T-helper 22 cell (primary cell): ENCODE measurements around the gene DDX31.

Experiments used
- DNase-seq: peaks from one replicate; pipeline ENCODE4 v3.0.0-alpha.2; 2020; ENCODE audit warnings: low read depth

The DDX31 gene

DNA sequence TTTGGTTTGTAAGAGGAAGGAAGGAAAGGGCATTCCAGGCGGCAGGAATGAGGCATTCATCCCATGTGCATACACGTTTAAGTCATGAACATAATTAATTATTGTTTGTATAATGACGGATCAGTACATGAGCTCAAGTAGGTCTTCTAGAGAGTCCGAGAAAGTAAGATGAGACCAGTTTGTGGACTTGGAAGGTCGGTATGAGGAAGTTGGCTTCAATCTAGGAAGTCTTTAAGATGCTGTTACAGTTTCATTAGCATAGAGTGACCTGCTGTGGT lies 2.6 kb upstream of the DDX31 start:
- no peak for DNase-seq

DNA sequence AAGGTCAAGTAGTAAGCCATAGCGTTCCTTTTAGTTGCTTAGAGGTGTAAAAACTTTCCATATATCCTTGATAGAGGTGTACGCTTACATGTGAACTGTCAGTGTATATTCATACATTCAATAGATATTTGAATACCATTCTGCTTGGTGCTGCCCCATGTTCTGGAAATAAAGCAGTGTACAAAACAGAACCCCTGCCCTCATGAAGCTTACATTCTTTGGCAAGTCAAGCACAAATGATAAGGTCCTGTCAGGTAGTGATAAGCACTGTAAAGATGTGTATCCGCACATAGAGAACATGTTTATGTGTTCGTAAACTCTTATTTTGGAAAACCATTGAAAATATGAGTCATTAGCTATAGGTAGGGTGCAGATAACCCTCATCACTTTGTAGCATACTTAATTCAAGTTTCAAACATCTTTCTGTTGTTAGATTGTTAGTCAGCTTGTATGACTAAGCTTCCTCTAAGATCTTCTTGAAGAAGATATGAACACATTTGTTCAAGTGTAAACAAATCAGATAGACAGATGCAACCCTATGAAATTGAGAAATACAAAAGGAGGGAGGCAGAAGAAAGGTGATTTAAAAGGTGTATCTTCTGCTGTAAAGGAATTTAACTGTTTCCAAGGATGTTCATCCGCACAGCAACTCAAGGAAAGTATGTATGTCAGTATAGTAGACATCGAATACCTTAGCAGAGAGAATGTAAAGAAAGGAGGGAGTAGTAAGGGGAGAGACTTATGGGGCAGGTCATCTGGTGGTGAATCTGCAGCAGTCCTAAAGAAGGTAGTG lies 2.0 kb upstream of the DDX31 start:
- DNase-seq: no peak

DNA sequence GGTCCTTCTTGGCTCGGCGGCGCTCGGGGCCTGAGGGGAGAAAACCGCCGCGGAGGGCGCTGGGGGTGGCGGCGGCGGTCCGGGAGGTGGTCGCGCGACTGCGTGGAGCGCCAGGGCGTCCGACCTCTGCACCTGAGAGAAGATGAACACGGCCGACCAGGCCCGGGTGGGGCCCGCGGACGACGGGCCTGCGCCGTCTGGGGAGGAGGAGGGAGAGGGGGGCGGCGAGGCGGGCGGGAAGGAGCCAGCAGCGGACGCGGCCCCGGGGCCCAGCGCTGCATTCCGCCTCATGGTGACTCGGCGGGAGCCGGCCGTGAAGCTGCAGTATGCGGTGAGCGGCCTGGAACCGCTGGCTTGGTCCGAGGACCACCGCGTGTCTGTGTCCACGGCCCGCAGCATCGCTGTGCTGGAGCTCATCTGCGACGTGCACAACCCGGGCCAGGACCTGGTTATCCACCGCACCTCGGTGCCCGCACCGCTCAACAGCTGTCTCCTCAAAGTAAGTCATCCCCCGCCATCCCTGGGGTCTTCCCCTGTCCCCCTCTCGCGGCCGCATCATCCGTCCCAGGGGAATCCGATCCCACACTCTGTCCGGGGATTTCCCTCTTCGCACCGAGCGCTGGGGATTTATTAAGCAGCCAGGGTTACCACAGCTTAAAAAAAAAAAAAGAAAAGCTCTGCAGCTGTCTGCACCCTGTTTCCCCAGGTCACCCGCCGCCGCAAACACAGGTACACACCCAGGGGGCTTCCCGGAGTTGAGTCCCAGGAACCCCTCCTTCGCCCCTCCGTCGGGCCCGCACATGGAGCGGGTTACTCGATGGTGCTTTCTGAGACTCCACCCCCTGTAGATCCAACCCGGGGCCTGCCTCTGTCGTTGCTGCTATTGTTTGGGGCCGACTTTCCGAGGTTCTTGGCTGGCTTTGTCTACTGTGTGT lies 941 bp upstream of the DDX31 start, which contains the start of gene GTF3C4:
Gene GTF3C4, plus strand, starts transcription at position 8 of the 935 bp plus-strand sequence. Its CDS starts 135 bp downstream, at position 143.
- DNase-seq: peak; percentile 78

DNA sequence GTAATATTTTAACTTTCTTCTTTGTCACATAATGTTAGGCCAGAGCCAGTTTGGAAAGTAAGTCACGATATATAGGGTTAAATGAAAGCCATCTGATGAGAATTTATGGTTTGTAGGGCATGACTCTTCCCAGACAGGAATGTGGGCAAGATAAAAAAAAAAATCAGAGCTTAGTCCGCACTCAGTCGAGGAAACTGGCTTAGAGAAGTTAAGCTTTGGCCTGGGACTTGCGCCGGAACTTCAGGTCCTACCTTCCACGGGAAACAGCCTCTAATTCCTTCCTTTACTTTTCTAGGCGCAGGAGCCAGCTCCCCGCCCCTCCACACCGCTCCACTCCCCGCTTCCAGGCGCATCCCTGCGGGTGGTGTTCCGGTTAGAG lies 475 bp downstream of the DDX31 start:
- no peak for DNase-seq

DNA sequence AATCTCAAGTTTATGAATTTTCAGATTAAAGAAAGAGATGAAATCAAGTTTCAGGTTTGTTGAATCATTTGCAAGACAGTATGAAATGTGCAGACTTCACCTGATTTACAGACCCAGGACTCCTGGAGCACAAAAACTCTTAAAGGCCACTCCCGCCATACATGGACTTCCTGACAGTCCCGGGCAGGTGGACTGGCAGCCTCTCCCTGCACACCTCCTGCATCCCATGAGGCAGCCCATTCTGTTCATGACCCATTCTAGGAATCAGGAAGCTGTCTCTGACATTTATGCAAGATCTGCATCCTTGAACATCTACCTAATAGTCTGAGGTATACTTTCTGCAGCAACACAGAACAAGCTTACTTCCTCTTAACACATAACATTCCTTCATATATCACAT lies 5.9 kb downstream of the DDX31 start:
- DNase-seq: no peak

DNA sequence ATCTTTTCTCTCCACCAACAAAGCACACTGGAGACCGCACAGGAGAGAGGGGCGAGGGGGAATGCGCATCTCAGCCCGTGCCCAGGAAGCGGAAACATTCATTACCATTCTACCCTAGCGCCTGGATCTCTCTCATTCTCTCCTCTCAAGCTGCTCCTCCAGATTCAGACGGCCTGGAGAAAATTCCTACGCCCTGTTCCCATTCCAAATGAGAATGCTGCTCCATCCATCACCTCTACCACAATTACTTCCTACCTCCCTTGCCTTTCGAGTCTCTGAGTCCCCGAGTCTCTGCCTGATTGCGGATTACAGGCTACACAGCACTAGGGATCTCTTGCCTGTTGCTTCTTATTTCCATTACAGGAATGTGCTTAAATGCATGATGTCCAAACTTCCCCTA lies 6.7 kb downstream of the DDX31 start:
- no peak for DNase-seq

DNA sequence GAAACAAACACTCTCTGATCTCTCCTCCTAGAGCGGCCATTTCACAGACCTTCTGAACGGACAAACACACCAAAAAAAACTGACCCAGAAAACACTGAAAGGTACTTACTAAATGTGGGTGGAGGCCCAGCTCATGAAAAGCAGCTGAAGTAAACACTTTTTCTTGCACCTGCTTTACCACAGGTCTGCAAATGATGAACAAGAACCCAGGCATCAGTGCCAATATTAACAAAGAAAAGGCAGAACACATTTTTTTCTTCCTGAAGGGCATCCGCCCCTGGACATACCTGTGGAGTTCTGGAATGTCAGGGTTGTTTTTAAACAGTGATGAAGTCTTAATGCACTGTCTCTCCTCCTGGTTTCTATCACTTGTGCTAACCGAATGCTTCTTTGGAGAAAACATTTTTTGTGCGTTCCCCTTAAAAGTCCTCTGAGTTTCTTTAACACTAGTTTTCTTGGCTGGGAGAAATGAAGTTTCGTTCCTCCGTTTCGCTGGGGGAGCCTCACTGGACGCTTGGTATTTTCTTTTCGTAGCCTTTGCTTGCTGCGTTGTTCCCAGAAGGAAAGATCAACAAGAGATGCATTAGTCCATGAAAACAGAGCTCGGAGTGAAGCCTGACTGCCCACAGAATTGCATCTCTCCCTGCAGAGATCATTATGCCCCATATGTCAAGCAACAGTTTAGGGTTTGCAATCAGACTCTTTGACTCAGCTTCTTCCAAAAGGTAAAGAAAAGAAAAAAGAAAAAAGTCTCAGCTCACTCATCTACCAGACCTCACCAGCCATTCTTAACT lies 7.4 kb downstream of the DDX31 start:
- DNase-seq: no peak

DNA sequence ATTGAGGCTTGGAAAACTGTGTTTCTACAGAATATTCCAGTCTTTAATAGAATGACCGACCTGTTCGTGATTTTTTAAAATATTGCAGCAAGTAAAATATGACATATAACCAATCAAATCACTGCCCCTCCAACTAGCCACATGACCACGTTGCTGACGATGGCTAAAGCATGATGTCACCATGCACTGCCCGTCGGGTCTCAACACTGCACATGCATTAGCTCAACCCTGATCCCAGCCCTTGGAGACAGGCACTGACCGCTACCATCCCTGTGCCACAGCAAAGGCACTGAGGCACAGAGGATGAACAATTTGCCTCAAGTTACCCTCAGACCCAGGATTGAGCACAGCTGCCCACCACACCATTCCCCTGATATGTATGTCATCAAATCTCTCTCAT lies 13.5 kb downstream of the DDX31 start:
- no peak for DNase-seq

DNA sequence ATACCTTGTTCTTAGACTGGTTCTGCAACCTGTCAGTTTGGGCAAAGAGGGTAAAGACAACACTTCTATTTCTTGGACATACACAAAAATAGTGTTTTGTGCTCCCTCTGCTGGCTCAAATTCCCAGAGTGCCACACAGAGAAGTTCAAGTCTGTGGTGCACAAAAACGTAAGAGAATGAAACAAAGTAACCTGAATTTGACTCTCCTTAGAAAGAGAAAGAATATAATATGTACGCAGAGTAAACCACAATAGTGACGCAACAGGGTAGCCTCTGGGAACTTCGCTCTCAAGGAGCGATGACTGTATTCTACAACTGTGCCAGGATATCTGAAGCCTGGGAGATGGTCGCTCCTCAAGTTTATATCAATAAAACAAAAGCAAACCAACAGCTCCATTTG lies 18.5 kb downstream of the DDX31 start:
- no peak for DNase-seq

DNA sequence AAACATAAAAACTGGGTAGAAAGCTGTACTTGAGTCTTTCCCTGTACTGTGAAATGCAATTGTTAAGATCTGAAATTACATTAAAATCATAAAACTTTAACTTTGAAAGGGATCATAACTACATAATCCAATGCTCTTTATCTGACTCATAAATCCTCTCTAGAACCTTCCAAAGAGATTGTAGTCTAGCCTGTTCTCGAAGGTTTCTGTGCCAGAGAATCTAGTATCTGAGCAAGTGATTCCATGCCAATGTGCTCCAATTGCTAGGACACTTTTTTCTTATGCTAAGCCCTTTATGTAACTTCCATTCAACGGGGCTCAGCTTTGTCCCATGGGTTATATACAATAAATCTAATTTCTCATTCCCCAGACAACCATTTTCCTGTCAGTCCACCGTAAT lies 21.1 kb downstream of the DDX31 start:
- DNase-seq: no peak

DNA sequence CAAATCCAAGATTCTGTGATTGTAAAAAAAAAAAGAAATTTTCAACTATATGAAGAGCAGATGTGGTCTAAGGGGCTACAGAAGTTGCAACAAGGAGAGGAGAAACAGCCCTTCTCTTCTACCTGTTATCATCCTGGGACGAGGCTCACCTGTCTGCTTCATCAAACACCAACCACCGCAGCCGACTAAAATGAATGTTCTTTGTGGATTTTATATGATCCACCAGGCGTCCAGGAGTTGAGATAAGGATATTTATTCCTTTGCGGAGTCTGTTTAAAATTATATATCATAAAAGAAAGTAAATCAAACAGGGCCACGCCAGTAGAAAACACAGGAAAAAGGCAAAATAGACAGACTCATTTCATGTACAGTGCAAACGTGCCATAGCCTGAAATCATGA lies 21.5 kb downstream of the DDX31 start:
- no peak for DNase-seq

DNA sequence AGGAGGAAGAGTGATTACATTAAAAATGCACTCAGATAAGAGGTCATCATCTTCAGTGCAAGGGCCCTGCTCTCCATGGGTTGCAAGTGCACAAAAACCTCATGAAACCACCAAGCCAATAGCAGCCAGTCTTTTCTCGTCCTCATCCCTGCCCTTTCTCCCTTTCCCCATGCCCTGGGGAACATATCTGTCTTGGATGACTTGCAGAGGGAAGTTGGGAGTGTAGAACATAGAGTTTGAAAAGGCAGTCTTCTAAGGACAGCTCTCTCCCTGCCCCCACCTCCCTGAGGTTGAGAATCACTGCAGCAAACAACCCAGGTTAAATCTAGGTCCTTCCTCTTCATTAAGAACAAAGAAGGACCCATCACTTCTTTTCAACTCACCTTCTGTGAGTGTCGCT lies 22.0 kb downstream of the DDX31 start:
- DNase-seq: no peak

DNA sequence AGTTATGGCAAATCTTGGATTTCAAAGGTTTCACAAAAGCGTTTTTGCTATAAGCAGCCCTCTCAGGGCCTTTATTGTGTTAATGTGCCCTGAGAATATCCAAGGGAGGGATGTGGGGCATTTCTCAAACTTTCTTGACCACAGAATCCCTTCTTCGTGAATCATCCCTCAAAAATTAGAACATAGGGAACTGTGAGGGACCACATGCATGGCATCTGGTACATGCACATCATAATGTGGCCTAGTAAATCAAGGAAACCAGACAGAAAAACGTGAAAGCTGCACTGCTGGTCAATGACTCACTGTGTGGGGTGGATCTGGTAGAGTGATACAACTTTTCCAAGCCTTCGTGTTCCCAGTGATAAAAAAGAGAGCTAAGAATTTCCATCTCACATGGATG lies 22.4 kb downstream of the DDX31 start:
- DNase-seq: no peak

DNA sequence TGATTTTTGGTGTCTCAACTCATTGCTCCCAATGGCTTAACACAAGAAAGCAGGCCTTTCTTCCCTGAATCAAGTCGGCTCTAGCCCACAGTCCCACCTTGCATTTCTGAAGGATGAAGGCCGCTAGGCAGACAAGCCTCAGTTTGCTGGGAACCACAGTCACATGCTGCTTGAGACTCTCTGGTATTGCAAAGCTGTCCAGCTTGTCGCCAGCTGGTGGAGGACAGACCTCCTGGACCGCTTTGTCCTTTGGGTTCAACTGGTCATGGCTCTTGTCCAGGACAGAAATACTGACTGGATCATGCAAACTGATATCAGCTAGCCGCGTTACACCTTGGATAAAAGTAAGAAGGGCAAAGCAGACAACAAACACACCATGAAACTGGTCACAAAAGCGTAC lies 23.1 kb downstream of the DDX31 start:
- DNase-seq: no peak

DNA sequence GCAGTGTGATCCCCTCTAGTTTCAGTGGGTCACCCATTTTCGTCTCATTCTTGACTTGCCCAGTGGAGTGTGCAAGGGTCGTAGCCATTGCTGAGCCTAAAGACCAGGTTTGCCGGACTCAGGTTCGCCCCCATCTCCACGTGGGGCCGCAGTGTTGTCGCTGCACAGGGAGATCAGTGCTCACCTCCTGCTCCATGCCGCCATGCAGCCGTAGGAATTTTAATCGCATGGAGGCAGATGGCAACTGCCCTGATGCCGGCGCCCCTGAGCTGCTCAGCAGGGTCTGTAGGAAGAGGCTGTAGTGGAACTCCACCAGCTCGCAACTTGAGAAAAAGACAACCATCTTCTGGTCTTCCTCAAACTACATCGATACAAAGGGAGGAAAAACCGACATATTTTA lies 24.1 kb downstream of the DDX31 start:
- no peak for DNase-seq

DNA sequence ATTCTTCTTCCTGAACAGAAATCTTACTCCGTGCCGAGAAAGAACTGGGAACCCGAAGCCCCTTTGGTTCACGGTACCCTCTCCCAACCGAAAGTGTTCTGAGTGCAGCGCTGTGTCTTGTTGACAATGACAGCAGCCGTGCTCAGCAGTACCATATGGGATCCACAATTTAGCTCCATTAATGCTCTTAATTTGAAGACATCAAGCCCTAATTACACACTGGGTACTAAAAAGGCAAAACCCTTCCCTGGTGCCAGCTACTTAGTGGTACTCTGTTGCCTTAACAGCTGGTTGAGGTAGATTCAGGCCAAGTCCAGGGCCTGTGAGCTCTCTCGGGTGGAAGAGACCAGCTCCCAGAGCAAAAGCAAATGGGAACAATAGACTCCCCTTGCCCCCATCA lies 24.5 kb downstream of the DDX31 start:
- no peak for DNase-seq

DNA sequence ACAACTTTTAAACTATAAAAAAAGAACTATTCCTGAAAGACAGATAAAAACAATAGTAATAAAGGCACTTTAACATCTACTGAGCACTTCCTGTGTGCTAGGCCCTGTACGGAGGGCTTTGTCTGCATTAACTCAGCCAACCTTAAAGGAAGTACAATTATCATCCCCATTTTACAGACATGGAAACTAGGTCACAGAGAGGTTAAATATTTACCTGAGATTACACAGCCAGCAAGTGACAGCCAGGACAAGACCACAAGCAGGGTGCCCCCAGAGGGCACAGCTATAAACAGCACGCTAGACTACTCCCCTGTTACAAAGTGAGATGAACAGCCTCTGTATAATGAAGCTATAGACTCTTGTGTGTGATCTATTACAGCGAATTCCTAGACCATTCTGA lies 25.5 kb downstream of the DDX31 start:
- no peak for DNase-seq

DNA sequence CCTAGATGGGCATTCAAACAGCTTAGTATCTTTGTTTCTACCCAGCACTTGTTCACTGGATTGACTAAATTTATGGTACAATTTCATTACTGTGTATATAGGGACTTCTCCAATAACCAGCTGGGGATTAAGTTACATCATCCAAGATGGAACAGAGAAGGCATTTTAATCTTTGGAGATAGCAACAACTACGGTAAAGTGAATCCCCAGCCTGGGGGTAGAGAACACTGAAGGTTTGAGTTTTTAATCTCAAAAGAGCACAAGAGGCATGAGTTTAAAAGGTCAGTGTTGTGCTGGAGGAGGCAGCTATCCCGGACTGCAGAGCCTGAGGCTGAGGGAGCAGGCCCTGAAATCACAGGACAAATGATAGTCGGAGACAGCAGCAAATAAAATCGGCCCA lies 28.6 kb downstream of the DDX31 start:
- DNase-seq: no peak

DNA sequence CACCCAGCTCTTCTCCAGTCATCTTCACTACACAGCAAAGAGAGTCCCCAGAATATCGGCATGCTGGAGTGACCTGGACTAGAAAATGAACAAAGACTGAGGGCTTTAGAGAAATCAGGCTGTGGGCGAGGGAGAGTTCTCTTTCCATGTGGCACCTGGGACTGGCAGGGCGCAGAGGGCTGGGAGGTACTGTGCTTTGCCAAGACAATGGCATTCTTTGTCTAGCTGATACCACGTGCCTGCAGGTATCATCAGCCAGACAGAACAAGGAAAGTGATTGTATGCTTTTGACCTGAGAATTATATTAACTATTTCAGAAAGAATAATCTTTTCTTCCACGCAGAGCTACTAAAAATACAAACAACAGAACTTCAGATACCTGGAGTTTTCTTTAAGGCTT lies 30.5 kb downstream of the DDX31 start:
- DNase-seq: no peak

DNA sequence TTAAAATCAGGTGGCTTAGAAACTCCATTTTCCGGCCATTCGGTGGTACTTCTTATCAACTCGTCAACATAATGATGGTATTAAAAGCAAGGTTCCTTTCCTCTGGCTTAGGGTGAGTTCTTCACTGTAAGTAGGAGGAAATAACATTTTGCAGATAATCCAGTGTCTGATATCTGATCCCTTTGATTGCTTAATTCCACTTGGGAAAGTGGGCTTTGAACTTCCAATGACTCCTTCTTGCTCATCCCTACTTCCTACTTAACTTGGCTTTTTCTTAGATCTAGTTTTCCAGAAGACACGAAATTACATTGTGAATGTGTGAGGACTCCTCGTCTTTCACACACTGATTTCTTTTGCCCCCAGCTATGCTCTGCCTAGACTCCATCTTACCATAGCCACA lies 31.5 kb downstream of the DDX31 start:
- no peak for DNase-seq

DNA sequence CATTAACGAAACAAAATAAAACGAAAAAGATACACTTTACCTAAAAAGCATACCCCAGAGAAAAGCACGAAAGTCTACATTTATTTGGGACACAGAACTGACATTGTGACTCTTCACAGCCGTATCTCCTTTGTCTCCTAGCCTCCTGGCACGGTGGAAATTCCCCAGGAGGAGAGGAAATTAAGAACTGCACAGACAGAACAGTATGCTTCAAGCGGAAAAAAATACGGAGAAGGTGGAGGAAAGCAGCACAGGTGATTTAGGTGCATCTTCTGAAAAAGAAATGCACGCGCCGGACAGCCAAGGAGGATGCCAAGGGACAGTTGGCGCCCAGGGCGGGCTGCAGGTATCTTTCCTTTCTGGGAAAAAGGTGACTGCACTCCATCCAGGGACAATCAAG lies 32.0 kb downstream of the DDX31 start:
- DNase-seq: no peak

DNA sequence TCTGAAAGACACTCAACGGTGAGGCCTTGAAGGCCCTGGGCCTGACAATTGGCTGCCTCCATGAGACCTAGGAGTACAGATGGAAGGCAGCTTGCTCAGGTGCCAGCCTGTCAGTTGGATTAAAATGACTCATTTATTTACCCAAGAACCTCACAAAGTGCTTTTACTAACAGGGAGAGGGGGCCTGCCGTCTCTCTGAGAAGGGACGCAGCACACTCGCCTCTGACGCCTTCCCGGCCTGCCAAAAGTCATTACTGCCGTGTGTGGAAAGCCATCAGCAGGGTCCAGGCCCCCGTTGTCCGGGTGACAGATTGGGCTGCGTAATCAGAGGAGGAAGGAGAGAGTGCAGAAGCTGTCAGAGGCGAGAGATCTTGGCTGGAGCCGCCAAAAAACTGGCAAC lies 32.4 kb downstream of the DDX31 start:
- no peak for DNase-seq

DNA sequence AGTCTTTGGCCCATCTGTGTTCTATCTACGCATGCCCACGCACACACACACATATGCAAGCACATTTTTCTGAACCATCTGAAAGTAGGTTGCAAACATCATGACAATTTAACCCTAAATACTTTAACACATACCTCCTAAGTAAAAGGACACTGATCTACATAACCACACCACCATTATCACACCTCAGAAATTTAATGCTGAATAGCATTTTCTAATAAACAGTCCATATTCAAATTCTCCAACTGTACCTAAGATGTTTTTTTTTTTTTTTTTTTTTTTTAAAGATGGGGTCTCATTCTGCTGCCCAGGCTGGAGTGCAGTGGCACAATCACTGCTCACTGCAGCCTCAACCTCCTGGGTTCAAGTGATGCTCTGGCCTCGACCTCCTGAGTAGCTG lies 35.5 kb downstream of the DDX31 start:
- DNase-seq: no peak
